Ovary (tissue), 9 donors: ENCODE results near the gene MPP4. TPM values are rescaled to one million over a fixed set of nuclear protein-coding genes. Genes with fewer than 3 reads are reported as not detected.

Source experiments
- DNase-seq, 5 donors: peaks; one replicate each; pipeline ENCODE4 v3.0.0-alpha.2; 2019 to 2020
- H3K27ac ChIP-seq, 2 donors: fragments of 200-600 bp; one replicate each; pipeline versions ENCODE4 v1.5.1 to v1.8.0; 2019 to 2022
- H3K27me3 ChIP-seq: fragments of 200-600 bp; one replicate; pipeline ENCODE4 v1.8.0; 2022
- H3K36me3 ChIP-seq: fragments of 200-600 bp; sonication (generic); one replicate; pipeline ENCODE4 v1.5.1; 2019
- H3K4me1 ChIP-seq: one replicate; pipeline ENCODE4 v1.8.1; 2013; ENCODE audit warnings: mild to moderate bottlenecking, moderate library complexity; ENCODE audit not compliant: insufficient read depth
- H3K4me3 ChIP-seq: fragments of 200-600 bp; sonication (generic); one replicate; pipeline ENCODE4 v1.5.1; 2017
- H3K9me3 ChIP-seq, 2 donors: fragments of 200-600 bp in 1 of 2; sonication (generic) in 1 of 2; one replicate each; pipeline versions ENCODE4 v1.5.1 to v1.8.1; 2013 to 2019; ENCODE audit warnings: mild to moderate bottlenecking in 1 of 2, moderate library complexity in 1 of 2
- CTCF ChIP-seq, 3 donors: fragments of 450-650 bp in 2 of 3; fragments of 200-600 bp in 1 of 3; IDR thresholded peaks; one replicate each; pipeline versions ENCODE4 v1.5.1 to v1.8.0; 2016 to 2022; ENCODE audit warnings: antibody characterized with exemption in 3 of 3, mild to moderate bottlenecking in 1 of 3
- EP300 ChIP-seq: sonication (generic); formaldehyde crosslinking; IDR thresholded peaks from one replicate; pipeline ENCODE4 v1.6.1; 2017; ENCODE audit warnings: antibody characterized with exemption
- POLR2A ChIP-seq: fragments of 450-650 bp; IDR thresholded peaks from one replicate; pipeline ENCODE4 v1.6.1; 2017; ENCODE audit warnings: antibody characterized with exemption, mild to moderate bottlenecking, moderate library complexity
- WGBS, 3 donors: extraction: QIAGEN DNeasy Blood & Tissue Kit in 1 of 3; methylation state at CpG; one replicate each; pipeline versions ENCODE4 v1.1.5 to v1.1.7; 2013 to 2017; 5-methylcytosine and 5-hydroxymethylcytosine counted together
- intact Hi-C, 4 donors: fragments of 100-400 bp; cut with DNase I; formaldehyde crosslinking; loops; one replicate each; pipeline versions ENCODE4 v1.11.0 to v1.15.1; 2022 to 2023
- polyA plus RNA-seq, 2 donors: library from polyadenylated mRNA; stranded (reverse); fragments of 200-250 nt in 1 of 2; fragments of 350-450 nt in 1 of 2; fragmentation: Illumina TruSeq in 1 of 2; extraction: RNeasy Lipid Tissue Mini Kit (QIAGEN cat#74804) in 1 of 2; gene quantifications; one replicate each; pipeline ENCODE4 v1.2.3, GENCODE V29; 2013 to 2014
- total RNA-seq, 7 donors: library from RNA; depleted of rRNA in 2 of 7; stranded (reverse); fragments of >200 nt in 2 of 7; fragmentation: NEBNext Ultra II Directional in 3 of 7; extraction: Animal tissue kit (Norgen Biotek cat#: 25700) in 3 of 7; gene quantifications; one replicate each; pipeline versions ENCODE4 v1.1.0 to v1.2.4, GENCODE V29; 2016 to 2023
- donor health status: DM: no; HTN: no; CAD: no; lungs with moderate emphysema.
- donor health status: DM: no; HTN: no; CAD: no.
- donor health status: Bipolar disorder and iron deficiency.
- donor health status: DM: yes; HTN: yes; CAD: no.
- donor health status: DM: no; HTN: no; CAD: no.
- donor health status: DM: yes; HTN: yes; CAD: no.

MPP4 gene
- total and polyA plus RNA-seq, 9 donors, result 0.04 to 0.36 (median 0.23) TPM; not detected in 5

DNA sequence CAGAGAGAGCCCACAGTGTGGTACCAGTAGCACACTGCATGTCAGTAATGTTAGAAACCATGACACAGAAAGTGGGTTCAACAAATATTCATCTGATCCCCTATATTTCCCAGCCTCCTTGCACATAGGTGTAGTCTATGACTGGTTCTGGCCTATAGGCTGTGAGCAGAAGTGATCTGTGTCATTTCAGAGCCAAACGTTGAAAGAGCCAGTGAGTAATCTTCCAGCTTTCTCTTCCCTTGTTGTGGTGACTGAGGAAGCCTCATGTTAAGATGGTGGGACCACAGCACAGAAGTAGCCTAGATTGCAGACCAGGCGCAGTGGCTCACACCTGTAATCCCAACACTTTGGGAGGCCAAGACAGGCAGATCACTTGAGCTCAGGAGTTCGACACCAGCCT lies 59.2 kb downstream of the MPP4 start:
- intact Hi-C loops, result no loop called here
- Histone ChIP-seq H3K9me3 (no peaks in the 10 kb centered on the region), H3K4me3 (no peak overlapping the region), H3K27me3 (no peaks in the 10 kb centered on the region), H3K27ac (no peak overlapping the region), H3K4me1 (no peaks in the 10 kb centered on the region), H3K36me3 (no peaks in the 10 kb centered on the region)
- TF ChIP-seq CTCF (IDR thresholded peaks at IDR 0.05) (no peak), EP300 (no peak), POLR2A (no peak)
- no peak for DNase-seq
- WGBS, 3 donors, result 81 to 91% (median 85%) methylated on average over 3 of the region's 3 CpGs

- no peak overlapping the region for H3K4me3 ChIP-seq
- no peak overlapping the region for H3K27ac ChIP-seq
- WGBS, 3 donors, result 74 to 84% (median 76%) methylated on average over 4 of the region's 4 CpGs
- no peaks in the 10 kb centered on the region for H3K9me3 ChIP-seq
- TF ChIP-seq EP300, result no peak
- no peak for TF ChIP-seq POLR2A
- TF ChIP-seq CTCF (IDR thresholded peaks at IDR 0.05), result no peak
- H3K27me3 ChIP-seq, result no peaks in the 10 kb centered on the region
- DNase-seq, result no peak
- H3K36me3 ChIP-seq, result no peaks in the 10 kb centered on the region
- intact Hi-C loops, result no loop called here
- no peaks in the 10 kb centered on the region for H3K4me1 ChIP-seq
These were observed 60.1 kb downstream of the MPP4 start for GRCh38 chr2:201638326-201638725.

GRCh38 chr2:201633661-201634249 lies 64.7 kb downstream of the MPP4 start:
- intact Hi-C loops, result no loop called here
- Histone ChIP-seq H3K4me3 (no peak overlapping the region), H3K4me1 (no peaks in the 10 kb centered on the region), H3K27me3 (no peaks in the 10 kb centered on the region), H3K27ac (no peak overlapping the region), H3K9me3 (no peaks in the 10 kb centered on the region), H3K36me3 (no peaks in the 10 kb centered on the region)
- TF ChIP-seq POLR2A (no peak), CTCF (IDR thresholded peaks at IDR 0.05) (no peak), EP300 (no peak)
- DNase-seq, result no peak
- 61 to 68% (median 67%) methylated on average over 4 of the region's 4 CpGs for WGBS, 3 donors

- intact Hi-C loops, result no loop called here
- 92 to 95% (median 95%) methylated on average over 8 of the region's 8 CpGs for WGBS, 3 donors
- no peak for TF ChIP-seq CTCF (IDR thresholded peaks at IDR 0.05)
- no peak for TF ChIP-seq EP300
- no peak for TF ChIP-seq POLR2A
- no peak for DNase-seq
- H3K9me3 ChIP-seq, result no peaks in the 10 kb centered on the region
- no peaks in the 10 kb centered on the region for H3K27me3 ChIP-seq
- no peak overlapping the region for H3K4me3 ChIP-seq
- H3K4me1 ChIP-seq, result no peaks in the 10 kb centered on the region
- no peak overlapping the region for H3K27ac ChIP-seq
- no peaks in the 10 kb centered on the region for H3K36me3 ChIP-seq
These were observed 67.4 kb downstream of the MPP4 start for GRCh38 chr2:201631041-201631440.
